Measurements from ENCODE around the gene MBD2.
A peak's percentile ranks its signal among the peaks of the same experiment; 100 is the strongest.

MBD2 gene

DNA sequence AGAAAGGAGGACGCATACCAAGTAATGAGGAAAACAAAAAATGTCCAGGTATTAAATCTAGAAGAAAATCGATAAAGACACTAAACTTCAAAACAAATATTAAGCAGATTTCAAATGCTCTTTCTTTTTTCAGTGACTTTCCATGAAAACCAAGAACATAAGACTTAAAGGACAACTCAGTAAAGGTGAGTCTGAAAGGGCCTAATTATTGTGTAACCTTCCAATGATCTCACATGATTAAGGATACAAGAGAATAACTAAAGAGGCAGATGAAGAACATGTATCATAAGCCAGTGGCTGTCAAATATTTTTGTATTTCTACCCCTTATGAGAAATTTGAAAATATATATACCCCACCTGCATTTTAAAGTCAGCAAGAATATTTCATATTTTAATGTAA lies 30.7 kb downstream of the MBD2 start:
- no peak for ATAC-seq

DNA sequence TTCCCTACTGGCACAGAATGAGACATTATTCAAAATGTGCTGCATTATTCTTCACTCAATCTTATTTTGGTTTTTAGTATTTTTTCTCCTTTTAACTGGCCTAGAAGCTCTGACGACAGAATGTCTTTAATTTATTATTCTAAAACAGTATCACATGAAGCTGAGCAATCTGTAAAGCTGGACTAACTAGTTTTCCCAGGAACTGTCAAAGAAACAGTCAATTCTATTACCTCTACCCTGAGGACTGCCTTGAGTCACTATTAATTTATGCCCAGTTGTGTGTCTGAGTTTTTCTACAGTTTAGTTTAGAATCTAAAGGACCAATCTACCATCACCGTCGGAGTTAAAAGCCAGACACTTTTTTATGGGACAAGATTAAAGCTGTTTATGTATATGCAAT lies 31.6 kb downstream of the MBD2 start:
- no peak for ATAC-seq

DNA sequence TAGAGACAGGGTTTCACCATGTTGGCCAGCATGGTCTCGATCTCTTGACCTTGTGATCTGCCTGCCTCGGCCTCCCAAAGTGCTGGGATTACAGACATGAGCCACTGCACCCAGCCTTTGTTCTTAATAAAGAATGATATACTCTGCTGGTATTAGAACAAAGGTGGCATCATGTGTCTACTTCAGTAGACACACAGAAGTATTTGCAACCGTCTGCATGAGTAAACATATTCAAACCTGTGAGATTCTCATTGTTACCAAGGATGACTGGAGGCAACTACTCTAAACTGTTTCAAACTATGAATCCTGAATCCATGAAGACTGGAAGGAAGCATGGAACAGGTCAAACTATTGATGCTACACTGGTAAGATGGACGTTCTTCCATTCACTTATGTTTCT lies 32.1 kb downstream of the MBD2 start:
- no peak for ATAC-seq

DNA sequence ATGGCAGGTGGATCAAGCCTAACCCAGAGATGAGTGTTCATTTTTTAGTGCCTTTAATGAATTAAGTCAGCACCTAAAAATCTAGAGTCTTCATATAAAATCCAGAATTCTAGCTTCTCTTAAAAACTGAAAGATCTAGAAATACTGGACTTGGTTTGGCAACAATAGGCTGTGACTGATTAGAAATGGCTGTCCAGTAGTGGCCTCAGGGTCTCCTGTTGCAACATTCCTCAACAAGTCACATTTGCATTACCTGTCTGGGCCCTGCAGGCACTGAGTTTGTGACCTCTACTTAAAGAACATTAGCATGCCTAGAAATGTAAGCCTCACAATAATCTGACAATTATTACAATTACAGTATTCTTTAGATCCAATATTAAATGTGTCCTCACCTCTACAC lies 33.1 kb downstream of the MBD2 start:
- no peak for ATAC-seq

DNA sequence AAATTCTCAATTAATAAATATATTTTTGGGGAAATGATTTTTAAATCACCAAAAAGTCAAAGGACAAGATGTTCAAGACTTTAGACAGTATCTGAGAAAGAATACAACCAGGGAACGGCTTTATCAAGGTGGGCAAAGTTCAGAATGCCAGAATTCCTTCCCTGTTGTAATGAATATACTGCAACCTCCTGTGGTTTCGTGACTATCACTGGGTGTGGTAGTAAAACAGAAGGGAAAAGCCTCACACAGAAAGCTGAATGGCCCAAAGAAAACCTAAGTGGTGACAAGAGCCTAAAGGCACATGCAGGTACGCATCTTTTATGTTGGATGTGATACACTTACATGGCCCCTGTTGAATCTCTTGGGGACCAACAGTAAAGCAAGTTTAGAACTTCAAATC lies 37.1 kb downstream of the MBD2 start:
- no peak for ATAC-seq

DNA sequence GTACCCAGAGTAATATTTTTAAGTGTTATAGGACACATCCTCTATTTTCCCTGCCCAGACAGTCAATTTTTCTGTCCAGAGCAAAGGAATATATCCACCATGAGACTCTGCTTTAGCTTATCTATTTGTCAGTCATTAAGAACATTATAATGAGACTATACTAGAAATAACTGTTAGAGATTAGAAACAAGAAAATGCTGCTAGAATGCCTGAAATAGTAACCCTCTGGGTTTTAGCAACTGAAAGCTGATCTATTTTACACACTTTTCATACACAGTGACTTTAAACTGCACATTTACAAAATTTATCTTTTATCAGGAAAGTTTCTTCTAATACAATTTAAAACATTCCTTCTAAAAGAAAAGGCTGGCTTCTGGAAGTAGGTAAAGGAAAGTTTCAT lies 39.6 kb downstream of the MBD2 start:
- no peak for ATAC-seq

DNA sequence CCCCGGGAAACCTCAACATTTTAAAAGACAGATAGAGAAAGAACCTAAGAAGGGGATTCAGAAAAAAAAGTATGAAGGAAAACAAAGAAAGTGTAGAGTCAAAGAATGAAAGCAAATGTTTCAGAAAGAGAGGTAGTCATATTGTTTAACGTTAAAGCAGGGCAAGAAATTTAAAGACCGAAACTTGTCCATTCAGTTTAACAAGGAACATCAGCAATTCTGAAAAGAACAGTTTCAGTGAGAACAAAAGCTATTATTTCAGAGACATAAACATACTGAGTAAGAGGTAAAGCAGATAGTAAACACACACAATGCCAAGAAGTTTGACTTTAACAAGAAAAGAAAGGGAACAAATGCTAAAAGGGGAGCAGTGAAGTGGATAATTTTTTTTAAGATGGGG lies 41.1 kb downstream of the MBD2 start:
- ATAC-seq: no peak

DNA sequence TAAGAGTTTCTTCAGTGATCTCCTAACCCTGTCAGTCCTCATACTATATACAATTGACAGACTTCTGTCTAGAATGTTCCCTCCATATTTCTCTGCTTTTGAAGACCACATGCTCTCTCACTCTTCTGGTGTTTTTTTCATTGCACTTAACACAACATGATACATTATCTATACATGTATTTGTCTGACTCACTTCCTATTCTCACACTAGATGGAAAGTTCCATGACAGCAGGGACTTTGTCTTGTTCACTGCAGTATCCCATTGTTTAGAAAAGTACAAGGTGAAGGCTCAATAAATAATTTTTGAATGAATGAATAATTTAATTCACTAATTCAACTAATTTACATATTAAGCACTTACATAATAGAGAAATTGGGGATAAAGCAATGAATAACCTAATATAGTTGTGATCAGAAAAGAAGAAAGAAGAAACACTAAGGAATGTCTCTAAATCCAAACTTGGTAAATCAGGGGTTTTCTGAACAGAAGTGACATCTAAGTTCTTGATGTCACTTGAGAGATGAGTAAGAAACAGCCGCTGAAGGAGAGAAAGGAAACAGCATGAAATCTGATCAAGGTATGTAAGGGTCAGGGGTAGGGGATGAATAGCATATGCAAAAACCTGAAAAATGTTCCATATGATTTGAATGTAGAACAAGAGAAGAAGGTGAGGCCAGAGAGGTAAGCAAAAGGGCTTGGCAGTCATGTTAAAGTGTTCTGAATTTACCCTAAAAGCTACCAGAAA lies 42.4 kb downstream of the MBD2 start:
- ATAC-seq: peak; percentile 82

DNA sequence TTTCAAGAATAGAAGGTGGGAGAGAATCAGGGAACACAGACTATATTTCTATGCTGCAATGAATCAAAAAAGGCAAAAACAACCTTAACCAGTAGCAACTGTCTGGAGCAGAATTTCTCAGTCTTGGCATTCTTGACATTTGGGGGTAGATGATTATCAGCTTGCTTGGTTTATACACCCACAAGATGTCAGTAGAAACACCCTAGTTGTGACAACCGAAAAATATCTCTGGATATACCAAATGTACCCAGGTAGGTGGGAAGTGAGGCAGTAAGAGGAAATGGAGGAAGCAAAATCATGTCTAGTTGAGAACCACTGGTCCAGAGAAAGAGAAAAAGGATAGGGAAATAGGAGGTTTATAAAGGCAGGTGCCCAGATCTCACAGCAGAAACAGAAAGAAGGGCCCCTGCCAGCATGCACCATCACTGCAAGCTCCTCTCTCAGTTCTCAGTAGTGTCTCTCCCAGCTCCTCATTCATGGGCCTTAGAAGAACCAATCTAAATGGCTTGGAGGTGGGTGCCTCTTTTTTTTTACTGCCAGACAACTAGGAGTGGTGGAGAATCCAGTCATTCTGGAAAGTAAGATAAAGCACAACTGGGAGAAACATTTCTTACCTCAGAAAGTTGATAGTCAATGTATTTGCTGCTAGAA lies 50.4 kb downstream of the MBD2 start:
- ATAC-seq: peak; percentile 17 to 53

DNA sequence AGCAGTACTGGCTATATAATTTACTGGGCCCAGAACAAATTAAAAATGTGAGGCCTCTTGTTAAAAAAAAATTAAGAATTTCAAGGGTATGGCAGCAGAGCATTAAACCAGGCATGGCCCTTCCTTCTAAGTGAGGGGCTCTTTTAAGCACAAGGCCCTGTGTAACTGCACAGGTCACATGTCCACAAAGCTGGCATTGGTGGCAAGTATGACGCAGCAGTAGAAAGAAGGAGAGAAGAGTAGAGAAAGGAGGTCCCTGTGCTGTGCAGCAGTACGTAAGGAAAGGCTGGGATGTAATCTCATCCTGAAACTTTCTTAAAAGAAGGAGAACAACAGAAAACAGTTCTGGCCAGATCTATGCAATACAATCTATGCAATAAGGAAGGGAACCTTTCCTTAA lies 51.2 kb downstream of the MBD2 start:
- no peak for ATAC-seq

DNA sequence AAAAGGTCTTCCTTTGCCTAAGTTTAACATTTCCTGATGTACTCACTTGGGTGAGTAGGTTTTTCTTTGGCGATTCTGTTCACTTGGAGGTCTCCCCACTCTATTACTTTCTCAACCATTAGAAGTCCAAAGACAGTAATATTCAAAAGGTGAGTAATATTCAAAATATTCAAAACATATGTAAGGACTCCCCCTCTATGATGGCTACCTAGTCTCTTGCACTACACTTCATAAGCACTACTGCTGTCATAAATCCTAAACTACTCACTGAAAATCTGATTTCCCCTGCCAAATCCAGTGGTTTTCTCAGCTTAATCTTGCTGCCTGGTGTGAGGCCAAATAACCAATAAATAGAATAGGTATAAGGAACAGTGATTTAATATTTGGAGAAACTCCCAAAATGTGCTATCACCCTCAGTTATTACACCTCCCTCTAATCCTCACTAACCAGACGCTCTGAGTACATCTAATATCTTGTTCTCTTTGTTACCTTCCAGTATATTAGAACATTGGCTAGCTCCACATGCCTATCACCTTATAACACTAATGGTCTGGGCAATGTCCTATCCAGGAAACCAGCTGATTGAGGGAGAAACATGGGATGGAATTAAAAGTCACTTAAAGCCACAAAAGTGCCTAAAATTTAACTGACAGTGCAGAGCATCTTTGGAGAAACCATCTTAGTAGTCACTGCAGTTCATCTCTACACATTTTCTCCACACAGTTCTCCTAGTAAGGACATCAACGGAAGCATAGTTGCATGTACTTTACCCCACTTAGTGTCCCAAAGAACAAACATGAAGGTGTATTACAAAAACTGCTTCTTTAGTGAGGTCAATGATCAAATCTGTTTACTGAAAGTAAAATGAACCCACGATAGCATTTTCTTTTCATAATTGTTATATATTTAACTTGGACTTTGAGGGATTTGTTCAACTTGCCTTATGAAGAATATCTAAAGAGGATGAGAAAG lies 54.8 kb downstream of the MBD2 start:
- peak in 1 of 2 donors; percentile 10 for ATAC-seq

DNA sequence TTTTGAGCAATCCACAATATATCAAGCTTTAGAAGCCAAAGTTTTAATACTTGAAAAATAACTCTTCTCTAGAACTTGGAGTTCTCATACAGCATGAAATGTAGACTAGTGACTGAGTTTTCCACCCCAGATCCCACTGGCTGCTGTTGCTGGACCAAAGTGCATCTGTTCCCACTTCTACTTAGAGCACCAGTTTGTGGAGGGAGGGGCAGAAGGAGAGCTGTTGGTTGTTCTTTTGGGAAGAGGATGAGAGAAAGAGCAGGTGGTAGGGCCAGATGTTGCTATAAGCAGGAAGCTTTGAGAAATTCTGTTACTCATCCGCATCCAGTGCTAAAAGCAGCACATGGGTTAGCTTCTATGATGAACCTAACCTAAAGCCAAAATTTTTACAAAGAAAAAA lies 59.0 kb downstream of the MBD2 start:
- ATAC-seq: no peak

DNA sequence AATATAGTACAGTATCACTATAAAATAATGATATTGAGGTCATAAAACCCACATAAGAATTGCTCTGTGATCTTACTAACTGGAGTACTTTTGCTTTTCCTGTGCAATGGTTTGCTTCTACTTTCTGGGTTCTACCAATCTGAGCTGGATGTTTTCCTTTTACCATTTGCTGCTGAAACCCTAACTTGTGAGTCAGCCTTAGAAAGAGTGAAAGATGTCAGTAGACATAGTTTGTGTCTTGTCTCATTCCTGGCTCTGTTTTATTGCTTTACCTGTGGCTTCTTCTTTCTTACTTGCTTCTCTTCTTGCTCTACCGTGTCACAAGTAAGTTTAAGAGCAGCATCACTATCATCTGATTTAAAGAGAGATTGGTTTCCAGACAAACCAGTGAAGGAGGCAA lies 61.0 kb downstream of the MBD2 start:
- peak; percentile 38 to 81 for ATAC-seq

DNA sequence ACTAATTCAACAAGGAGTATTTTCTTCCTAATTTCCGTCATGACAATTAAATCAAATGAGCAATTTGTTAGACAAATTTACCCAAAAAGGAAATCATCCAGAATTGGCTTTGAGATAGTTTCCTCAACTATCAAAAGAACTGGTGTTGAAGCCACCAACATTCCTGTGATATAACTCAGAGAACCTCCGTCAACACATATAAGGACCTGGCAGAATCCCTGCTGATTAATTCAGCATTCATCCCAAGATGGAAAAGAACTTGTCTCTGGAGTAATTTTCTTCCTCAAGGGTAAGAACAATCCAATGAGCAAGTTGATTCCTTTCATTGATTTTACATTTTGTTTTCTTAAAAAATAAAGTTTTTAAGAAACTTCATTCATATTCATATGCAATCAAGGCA lies 62.0 kb downstream of the MBD2 start:
- ATAC-seq: no peak

DNA sequence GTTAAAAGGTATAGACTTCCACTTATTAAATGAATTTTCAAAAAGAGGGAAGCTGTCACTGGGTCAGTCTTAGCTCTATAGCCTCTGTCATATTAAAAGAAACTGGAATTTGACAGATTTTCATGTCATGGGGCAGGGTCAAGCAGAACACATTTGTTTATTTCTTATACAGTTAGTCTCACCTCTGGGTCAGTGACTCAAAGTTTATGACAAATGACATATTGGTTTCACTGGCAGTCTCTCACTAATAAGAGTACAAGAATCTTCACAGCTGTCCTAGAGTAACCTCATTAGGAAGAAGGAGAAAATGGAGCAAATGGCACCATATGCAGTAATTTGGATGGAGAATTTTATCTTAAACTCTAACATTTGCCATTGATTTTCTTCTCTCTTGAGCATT lies 63.2 kb downstream of the MBD2 start:
- ATAC-seq: no peak

DNA sequence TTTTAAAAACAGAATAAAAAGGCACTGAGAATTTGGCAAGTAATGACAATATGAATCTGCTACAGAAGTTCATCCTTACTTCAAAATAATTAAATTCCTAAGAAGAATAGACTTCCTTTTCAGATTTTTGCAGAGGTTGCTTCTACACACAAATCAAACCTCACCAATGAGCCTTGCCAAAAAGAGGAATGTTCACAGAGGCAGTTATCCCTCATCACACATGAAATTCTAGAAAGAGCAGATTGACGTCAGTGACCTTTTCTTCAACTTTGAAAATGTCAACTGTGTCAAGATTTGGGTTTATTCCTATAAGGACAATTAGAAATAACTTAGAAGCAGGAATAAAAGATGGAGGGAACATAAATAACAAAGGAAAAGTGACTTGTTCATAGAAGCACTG lies 64.6 kb downstream of the MBD2 start:
- no peak for ATAC-seq

DNA sequence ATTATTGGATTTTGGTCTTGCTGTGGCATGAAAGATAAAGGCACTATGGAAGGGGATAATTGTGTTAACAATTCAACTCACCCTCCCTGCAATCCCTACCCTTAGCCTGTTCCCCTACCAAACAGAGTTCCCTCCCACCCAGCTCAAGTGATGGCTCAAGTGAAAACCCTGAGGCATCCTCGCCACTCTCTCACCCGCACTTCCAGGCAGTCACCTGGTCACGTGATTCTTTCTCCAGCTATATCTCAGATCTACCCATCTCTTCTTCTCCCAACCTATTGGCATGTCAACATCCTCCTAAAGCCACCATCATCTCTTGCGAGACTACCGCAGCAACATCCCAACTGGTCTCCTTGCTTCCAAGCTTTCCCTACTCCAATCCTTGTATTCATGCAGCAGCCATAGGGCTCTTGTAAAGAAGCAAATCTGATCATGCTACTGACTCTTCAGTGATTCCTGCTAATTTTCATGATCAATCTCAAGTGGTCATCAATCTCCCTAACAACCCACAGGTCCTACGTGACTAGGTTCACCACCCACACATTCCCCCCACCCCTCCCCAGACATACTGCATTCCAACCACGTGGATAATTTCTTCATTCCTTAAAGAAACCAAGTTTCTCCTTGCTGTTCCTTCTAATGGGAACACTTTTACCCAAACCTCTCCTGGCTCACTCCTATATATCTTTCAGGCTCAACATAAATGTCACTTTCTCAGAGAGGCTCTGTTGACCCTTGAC lies 66.7 kb downstream of the MBD2 start:
- ATAC-seq: no peak

DNA sequence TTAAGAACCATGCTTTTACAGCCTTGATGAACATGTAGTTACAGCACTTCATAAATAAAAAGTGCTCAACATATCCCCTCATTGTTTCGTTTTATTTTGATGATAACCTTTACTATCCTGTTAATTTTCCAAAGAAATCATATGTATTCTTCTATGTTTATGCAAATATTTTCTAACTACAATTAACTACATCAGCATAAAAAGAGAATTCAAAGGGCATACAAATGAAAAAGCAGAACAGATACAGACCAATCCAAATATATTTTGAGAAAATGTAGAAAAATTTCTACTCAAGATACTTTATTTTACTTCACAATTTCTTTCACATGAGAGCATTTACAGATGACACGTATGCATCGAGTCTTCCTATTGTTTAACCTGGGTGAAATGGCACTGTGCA lies 69.1 kb downstream of the MBD2 start:
- no peak for ATAC-seq

DNA sequence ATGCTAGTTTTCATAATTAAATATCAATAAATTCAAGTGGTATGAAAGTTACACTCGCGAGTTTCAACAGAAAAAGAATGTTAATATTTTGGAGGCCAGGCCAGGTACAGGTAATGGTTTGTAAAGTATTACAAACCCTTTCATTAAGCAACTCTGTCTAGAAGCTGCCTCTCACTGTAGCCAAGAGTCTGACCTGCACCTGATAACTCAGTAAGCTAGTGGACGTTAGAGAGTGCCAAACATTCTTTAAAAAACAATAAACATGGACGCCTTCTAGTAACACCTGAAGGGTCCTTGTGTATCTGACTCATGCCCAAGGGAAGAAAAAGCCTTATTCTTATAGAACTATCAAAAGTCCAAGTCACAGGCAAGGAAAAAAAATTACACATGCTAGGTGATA lies 70.2 kb downstream of the MBD2 start:
- ATAC-seq: no peak

DNA sequence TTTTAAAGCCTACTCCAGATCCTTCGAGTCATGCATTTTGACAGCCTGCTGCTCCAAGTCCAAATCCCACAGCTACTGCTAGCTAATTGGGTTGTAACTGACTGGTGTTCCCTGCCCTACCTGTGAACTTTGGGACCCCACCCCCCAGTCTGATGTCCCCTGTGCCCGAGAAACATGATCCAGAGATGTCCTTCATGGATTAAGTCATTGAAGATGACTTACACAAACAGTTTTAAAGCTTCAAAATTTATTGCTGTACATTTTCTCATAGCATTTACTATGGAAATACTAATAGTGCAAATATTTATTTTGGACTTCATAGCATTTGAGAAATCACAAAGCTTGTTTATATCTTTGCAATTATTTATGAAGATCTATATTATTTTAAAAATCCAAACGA lies 73.1 kb downstream of the MBD2 start:
- ATAC-seq: no peak

DNA sequence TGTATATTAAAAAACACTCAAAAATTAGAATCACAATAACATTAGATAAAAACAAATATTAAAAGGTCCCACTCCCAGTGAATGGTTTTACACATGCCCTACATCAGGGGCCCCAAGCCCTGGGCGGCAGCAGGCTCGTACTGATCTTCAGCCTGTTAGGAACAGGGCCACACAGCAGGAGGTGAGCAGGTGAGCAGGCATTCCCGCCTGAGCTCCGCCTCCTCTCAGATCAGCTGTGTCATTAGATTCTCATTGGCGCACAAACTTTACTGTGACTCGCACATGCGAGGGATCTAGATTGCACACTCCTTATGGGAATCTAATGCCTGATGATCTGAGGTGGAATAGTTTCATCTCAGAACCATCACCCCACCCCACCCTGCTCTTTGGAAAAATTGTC lies 74.2 kb downstream of the MBD2 start:
- ATAC-seq: no peak

DNA sequence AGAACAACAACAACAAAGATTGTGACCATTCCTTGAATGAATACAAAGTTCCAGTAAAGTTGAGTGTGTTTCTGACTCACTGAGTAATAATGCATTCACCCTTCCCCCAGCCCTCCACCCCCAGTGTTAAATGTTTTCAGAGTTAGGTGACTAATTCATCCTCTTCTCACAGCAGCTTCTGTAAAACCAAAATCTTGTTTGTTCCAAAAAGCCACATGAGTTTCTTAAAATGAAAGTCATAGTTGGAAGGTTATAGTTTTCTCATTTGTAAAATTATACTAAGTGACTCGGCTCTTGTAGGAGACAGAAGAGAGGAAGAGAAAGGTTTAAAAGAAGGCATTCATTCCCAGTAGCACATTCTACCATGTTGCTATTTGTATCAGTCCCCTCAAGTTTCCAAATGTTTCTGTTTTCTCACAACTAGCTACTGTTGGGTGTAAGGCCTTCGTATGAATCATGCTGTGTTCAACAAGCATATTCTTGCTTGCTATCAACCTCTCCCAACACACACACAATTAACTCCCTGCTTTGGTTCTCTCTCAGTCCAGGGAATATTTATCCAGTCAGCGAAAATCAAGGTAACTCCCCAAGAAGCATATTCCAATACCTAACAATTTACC lies 75.3 kb downstream of the MBD2 start:
- peak; percentile 87 to 93 for ATAC-seq

All from activated CD4-positive, CD25-positive, alpha-beta regulatory T cell treated with anti-CD3 and anti-CD28 coated beads, Interleukin-2, amount 50 U/mL, for 24 hours (primary cell).